Stimulated activated naive CD8-positive, alpha-beta T cell treated with anti-CD3 and anti-CD28 coated beads, Interleukin-15, Interleukin-2, amounts not matched to agents 100 ng/mL and 50 ng/mL, for 24 hours (primary cell): Measurements from ENCODE around the gene CSTPP1.

Source experiments
- H3K27ac Mint-ChIP-seq: one replicate; pipeline ENCODE4 v1.8.0; 2021; ENCODE audit warnings: mild to moderate bottlenecking, mixed read lengths
- H3K27me3 Mint-ChIP-seq: one replicate; pipeline ENCODE4 v1.8.0; 2021; ENCODE audit warnings: mixed read lengths
- H3K36me3 Mint-ChIP-seq: one replicate; pipeline ENCODE4 v1.8.0; 2021; ENCODE audit warnings: low read depth, mixed read lengths
- H3K4me1 Mint-ChIP-seq: one replicate; pipeline ENCODE4 v1.8.0; 2021; ENCODE audit warnings: low read depth, mixed read lengths
- H3K4me3 Mint-ChIP-seq: one replicate; pipeline ENCODE4 v1.8.0; 2021; ENCODE audit warnings: mild to moderate bottlenecking, mixed read lengths
- H3K9me3 Mint-ChIP-seq: one replicate; pipeline ENCODE4 v1.8.0; 2021; ENCODE audit warnings: mixed read lengths

Gene CSTPP1

DNA sequence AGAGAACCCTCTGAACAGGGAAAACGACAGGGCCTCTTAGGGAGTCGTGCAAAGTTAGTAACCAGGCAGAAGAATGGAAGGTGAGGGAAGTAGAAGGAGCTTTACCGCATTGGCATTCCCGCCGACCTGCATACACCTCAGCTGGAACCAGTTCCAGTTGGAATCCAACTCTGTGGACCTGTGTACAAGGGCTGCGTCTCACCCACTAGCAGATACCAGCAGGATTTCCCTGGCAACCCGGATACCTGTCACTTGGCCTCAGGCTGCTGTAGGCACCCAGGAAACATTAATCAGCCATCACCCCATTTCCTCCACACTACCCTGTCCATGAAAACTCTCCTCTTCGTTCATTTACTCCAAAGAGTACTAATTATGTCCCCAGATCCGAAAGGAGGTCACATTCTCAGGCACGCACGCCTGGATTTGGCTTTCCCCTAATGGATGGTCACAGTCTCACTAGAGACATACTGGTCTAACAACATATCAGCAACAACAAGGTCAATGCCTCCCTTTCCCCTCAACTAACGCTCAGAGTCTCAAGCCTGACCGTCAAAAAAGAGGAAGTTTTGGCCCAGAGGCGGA is 239.3 kb downstream of the CSTPP1 start:
- peak overlapping the region; percentile 97 for H3K27ac Mint-ChIP-seq
- no peaks in the 10 kb centered on the region for H3K27me3 Mint-ChIP-seq
- no peaks in the 10 kb centered on the region for H3K9me3 Mint-ChIP-seq
- H3K4me1 Mint-ChIP-seq: peaks cover 46% of the 10 kb centered on the region
- peak overlapping the region; percentile 92 for H3K4me3 Mint-ChIP-seq
- peaks cover 38% of the 10 kb centered on the region for H3K36me3 Mint-ChIP-seq

DNA sequence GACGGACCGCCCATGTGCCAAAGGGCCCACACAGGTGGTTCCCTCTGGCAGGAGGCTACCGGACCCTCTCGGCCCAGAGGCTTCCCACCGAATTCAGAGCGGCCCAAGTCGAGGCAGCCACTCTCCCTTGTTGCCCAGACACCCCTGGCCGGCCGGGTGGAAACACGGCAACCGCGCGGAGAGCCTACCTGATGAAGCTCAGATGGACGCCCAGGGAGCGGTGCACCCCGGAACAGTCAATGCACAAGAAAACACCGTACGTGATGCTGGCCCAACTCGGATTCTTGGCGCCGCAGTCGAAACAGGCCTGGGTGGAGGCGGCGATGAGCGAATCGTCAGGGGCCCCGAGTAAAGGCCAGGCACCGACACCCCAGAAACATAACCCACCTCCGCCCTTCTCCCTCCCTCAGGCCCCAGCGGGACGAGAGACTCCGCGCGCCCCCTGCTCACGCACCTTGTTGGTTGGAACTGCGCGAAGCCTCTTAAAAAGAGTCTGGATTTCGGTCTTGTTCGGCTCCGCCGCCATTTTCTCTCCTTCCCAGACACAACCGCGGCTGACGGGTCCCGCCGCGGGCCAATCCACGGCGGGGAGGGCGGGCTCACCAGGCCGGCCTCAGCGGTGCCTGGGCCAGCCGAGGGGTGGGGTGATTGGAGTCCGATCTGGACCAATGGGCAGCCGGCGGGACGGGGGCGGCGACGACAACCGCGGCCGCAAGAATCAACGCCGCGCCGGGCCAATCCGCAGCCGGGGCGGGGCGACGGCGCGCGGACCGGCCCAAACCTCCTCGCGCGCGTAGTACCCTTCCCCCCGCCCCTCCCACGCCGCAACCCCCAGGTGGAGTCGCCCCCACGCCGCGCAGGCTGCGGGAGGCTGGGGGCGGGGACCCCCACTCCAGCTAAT is 240.0 kb downstream of the CSTPP1 start, which contains the start of gene ARFGAP2:
TSS of gene ARFGAP2 (minus strand) at position 552 of the 901 bp plus-strand sequence. CDS start at position 526, 26 bp downstream.
- Mint-ChIP-seq H3K27ac (peak within 1 kb of the TSS; percentile 99), H3K4me3 (peak within 1 kb of the TSS; percentile 94), H3K36me3 (peaks cover 31% of the 10 kb centered on the region), H3K27me3 (no peaks in the 10 kb centered on the region), H3K9me3 (no peaks in the 10 kb centered on the region), H3K4me1 (peaks cover 45% of the 10 kb centered on the region)

DNA sequence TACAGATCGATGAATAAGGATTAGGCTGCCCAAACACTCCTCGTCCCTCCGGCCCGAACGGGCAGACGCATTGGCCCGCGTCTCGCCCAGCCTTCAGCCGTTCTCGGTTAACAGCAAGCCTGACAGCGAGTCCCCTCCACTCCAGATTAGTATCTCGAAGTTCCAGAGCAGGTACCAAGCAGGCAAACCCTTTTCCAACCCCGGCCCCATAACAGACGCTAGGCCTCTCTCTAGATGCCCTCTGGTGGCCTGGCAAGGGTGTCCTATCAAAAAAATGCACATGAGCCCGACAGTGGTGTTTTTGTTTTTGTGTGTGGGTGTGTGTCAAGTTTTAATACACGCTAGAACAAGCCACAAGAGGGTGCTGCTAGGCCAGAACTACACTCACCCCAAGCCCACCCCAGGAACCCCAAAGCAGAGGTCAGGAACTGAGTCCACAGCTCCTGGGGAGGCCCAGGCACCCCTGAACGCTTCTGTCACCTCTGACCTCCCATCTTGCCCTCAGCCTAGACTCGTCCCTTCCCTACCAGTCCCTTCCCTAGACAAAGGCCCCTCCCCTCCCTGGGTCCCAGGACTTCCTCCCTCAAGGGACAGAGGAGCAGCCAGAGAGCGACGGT is 240.8 kb downstream of the CSTPP1 start:
- H3K4me3 Mint-ChIP-seq: peak overlapping the region; percentile 94
- peaks cover 26% of the 10 kb centered on the region for H3K36me3 Mint-ChIP-seq
- H3K27ac Mint-ChIP-seq: peak overlapping the region; percentile 99
- no peaks in the 10 kb centered on the region for H3K27me3 Mint-ChIP-seq
- H3K4me1 Mint-ChIP-seq: peaks cover 42% of the 10 kb centered on the region
- no peaks in the 10 kb centered on the region for H3K9me3 Mint-ChIP-seq

DNA sequence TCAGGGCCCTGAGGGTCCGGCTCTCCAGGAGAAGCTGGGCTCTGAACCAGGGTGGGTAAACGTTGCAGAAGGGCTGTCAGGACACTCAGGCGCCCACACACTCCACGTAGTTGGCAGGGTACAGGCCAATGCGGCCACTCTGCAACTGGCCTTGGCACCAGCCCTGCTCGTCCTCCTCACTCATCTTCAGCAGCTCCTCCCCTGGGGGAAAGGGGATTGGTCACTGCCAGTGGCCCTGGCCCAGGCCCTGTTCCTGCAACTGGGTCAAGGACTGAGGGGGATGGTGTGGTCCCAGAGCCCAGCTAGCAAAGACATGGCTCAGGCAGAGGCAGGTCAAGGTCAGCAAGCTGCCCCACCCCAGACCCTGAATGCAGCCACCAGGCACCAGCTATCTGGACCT is 241.3 kb downstream of the CSTPP1 start:
- peaks cover 39% of the 10 kb centered on the region for H3K4me1 Mint-ChIP-seq
- H3K27ac Mint-ChIP-seq: peak overlapping the region; percentile 99
- no peaks in the 10 kb centered on the region for H3K27me3 Mint-ChIP-seq
- peak overlapping the region; percentile 94 for H3K4me3 Mint-ChIP-seq
- no peaks in the 10 kb centered on the region for H3K9me3 Mint-ChIP-seq
- peaks cover 23% of the 10 kb centered on the region for H3K36me3 Mint-ChIP-seq

DNA sequence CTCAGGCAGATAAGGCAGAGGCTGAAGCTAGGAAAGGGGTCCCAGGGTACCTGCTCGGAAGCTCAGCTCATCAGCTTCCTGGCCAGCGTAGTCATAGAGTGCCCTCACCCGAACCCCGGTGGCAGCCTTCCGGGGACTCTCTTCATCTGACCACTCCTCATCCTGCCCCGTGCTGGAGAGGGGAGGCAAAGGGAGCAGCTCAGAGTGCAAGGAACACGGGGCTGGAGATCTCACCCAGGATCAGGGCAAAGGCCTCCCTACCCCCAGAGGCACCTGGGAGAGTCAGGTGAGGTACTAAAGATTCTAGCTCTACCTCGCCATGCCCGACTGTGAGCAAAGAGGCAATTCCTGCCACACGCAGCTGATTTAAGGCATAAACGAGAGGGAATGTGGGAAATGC is 241.8 kb downstream of the CSTPP1 start:
- H3K4me1 Mint-ChIP-seq: peaks cover 34% of the 10 kb centered on the region
- peaks cover 19% of the 10 kb centered on the region for H3K36me3 Mint-ChIP-seq
- H3K9me3 Mint-ChIP-seq: no peaks in the 10 kb centered on the region
- H3K27me3 Mint-ChIP-seq: peaks cover under 1% of the 10 kb centered on the region
- H3K27ac Mint-ChIP-seq: no peak overlapping the region
- H3K4me3 Mint-ChIP-seq: no peak overlapping the region

DNA sequence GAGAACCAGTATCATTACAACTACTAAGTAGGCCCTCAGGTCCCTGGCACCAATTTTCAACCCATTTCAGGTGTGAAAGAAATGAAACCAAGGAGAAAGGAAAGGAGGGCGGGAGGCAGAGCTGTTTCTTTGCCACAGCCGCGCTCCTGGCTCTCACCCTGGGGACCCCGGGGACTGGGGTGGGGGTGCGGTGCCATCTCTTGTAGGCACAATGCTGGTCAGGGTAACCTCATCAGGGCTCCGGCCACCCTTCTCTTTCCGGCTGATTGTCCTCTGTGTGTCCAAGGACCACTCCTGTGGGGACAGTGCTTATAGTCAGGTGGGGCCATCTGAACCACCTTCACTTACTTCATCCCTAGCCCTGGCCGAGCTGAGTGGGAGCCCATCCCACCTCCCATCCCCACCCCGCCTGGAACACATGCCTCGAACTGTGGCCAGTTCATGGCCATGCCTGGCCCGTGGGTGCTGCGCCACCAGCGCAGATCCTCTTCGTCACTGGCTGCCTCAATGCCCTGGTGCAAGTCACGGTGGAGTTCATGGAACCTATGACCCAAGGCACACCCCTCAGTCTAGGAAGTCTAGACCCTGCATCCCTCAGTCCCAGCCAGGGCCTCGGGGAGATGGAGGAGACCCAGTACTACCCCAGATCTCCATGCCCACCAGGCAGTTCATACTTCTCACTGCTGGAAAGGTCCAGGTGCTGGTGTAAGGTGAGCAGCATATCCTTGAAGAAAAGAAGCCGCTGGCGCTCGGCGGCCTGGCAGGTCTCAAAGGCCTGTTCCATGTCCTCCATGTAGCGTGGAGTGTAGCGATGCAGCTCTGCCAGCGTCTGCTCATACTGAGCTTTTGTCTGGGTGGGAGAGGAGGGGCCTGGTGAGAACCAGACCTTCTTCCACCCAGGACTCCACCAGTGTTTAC is 242.4 kb downstream of the CSTPP1 start:
- Mint-ChIP-seq H3K9me3 (no peaks in the 10 kb centered on the region), H3K27ac (no peak overlapping the region), H3K4me3 (no peak overlapping the region)

DNA sequence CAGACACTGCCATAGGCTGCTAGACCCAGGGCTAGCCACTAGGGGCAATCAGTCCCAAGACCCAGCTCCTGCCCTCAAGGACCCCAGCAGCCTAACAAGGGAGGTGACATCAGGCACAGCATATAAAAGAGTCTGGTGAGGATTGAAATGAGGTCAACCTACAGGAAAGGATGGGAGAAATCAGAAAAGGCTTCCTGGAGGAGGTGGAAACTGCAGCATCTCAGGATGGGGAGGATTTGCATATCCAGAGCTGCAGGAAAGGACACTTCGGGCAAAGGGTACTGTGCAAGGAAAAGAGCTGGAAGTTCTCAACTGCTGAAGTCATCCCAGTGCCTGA is 243.1 kb downstream of the CSTPP1 start:
- Mint-ChIP-seq H3K36me3 (peaks cover 13% of the 10 kb centered on the region), H3K9me3 (no peaks in the 10 kb centered on the region), H3K27ac (no peak overlapping the region), H3K4me3 (no peak overlapping the region), H3K4me1 (peaks cover 25% of the 10 kb centered on the region), H3K27me3 (peaks cover 4% of the 10 kb centered on the region)

More for the DNA sequence above, 242.4 kb downstream of the CSTPP1 start:
- peaks cover 28% of the 10 kb centered on the region for H3K4me1 Mint-ChIP-seq
- H3K36me3 Mint-ChIP-seq: peaks cover 14% of the 10 kb centered on the region
- peaks cover 4% of the 10 kb centered on the region for H3K27me3 Mint-ChIP-seq

DNA sequence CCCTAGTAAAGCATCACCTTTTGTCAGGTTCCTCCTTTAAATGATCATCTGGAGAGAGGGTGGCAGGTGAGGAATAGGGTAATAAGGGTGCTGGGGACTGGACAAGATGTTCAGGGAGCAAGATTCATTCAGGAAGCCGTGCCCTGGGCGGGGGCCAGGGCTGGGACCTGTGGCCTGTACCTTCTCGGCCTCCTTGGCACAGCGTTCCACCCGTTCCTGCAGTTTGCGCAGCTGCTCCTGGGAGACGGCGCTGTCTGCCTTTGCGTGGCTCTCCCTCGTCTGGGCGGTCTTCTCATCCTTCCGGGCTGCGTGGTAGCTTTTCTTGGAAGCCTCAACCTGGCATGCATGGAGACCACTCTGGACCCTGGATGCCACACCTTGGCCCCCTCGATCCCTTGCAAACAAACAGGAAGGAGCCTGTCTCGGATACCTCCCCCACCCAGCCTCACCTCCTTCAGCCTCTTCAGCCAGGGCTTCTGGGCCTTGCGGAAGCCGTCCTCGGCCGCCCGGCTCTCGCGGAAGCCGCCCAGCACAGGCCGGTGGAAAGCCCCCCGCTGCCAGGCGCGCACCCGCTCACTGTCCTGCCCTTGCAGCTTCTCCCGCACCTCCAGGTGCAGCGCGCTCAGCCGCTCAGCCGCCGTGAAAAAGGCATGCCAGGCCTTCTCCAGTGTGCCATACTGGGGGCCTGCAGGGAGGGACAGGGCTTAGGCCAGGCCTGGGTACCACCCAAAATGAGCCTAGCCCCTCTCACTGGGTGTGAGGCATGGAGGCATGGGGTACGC is 243.6 kb downstream of the CSTPP1 start:
- H3K4me1 Mint-ChIP-seq: peaks cover 20% of the 10 kb centered on the region
- H3K27me3 Mint-ChIP-seq: peaks cover 4% of the 10 kb centered on the region
- H3K9me3 Mint-ChIP-seq: no peaks in the 10 kb centered on the region
- H3K27ac Mint-ChIP-seq: no peak overlapping the region
- H3K4me3 Mint-ChIP-seq: no peak overlapping the region
- H3K36me3 Mint-ChIP-seq: peaks cover 7% of the 10 kb centered on the region

DNA sequence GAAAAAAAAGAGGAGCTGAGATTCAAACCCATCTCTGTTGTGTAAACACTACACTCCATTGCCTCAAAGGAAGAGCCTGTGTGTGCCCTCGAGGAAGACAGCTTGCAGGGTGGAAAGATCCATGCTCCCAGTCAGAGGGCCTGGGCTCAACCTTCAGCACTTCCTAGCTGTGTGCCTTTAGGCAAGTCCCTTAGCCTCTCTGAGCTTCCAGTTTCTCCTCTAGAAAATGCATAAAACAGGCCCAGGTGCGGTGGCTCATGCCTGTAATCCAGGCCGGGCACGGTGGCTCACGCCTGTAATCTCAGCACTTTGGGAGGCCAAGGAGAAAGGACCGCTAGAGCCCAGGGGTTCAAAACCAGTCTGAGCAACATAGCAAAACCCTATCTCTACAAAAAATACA is 244.7 kb downstream of the CSTPP1 start:
- peaks cover under 1% of the 10 kb centered on the region for H3K36me3 Mint-ChIP-seq
- H3K27me3 Mint-ChIP-seq: peaks cover 4% of the 10 kb centered on the region
- H3K9me3 Mint-ChIP-seq: no peaks in the 10 kb centered on the region
- no peak overlapping the region for H3K4me3 Mint-ChIP-seq
- H3K4me1 Mint-ChIP-seq: peaks cover 10% of the 10 kb centered on the region
- H3K27ac Mint-ChIP-seq: no peak overlapping the region

DNA sequence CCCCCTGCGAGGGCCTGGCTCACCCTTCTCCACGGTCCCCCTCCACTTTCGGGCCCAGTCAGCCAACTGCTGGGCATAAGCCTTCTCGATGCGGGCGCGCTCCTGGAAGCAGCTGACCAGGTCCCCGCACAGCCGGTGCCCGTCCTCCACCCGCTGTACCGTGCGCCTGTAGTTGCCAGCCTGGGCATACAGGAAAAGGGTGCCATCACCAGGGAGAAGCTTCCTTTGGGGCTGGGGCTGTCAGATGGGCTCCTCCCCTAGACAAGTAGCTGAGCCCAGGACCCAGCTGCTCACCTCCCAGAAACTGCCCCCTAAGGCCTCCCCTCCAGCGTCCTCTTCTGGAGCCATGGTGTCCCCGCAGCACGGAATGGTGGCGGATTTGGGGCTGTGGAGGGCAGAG is 245.8 kb downstream of the CSTPP1 start:
- Mint-ChIP-seq H3K4me1 (peaks cover 14% of the 10 kb centered on the region), H3K27ac (no peak overlapping the region), H3K4me3 (no peak overlapping the region), H3K9me3 (no peaks in the 10 kb centered on the region), H3K27me3 (peaks cover 5% of the 10 kb centered on the region), H3K36me3 (no peaks in the 10 kb centered on the region)

DNA sequence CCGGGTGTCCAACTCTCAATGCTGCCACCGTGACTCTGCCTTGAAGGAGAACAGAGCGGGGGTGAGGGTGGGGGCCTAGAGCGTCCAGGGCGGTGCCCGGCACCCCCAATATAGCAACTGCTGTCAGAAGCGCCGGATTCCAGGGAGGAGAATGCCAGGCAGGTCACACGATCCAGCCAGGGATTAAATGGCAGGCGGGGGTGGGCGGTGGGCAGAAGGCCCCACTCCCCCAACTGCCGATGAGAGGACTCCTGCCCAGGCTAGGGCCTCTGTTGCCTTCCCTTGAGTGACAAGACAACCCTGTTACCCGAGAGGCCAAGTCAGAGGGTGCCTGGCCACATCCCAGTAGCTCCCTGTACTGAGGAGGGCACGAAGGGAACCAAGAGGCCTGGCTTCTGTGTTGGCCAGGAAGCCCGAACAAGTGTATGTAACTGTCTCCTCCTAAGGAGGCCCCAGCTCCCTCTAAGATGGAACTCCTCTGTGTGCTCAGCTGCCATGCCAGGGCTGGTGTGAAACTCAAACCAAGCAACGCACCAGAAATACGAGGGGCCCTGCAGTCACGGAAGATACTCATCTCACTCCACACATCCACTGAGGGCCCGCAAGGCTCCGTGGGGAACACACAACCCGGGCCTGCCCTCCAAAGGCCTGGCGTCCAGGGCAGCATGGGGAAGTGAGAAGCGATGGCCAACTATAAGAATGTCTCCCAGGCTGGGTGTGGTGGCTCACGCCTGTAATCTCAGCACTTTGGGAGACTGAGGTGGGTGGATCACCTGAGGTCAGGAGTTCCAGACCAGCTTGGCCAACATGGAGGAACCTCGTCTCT is 246.7 kb downstream of the CSTPP1 start:
- H3K4me1 Mint-ChIP-seq: peaks cover 11% of the 10 kb centered on the region
- H3K9me3 Mint-ChIP-seq: no peaks in the 10 kb centered on the region
- no peak overlapping the region for H3K4me3 Mint-ChIP-seq
- H3K27ac Mint-ChIP-seq: no peak overlapping the region
- H3K36me3 Mint-ChIP-seq: no peaks in the 10 kb centered on the region
- peaks cover 11% of the 10 kb centered on the region for H3K27me3 Mint-ChIP-seq

DNA sequence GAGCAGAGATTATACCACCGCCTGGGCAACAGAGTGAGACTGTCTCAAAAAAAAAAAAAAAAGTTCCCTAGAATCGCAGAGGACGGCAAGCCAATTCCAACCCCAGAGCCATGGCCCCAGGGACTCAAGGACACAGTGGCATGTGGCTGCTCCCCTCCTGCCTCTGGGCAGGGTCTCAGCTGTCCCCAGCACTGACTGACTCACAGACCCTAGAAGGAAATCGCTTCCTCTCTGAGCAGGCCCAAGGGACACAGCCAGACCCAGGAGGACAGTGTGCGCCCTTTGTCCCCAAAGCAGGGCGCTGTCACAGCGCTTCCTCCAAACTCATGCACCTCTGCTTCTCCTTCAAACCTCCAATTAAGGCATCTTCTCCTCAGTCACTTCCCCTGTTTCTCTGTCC is 247.4 kb downstream of the CSTPP1 start:
- peaks cover 11% of the 10 kb centered on the region for H3K4me1 Mint-ChIP-seq

DNA sequence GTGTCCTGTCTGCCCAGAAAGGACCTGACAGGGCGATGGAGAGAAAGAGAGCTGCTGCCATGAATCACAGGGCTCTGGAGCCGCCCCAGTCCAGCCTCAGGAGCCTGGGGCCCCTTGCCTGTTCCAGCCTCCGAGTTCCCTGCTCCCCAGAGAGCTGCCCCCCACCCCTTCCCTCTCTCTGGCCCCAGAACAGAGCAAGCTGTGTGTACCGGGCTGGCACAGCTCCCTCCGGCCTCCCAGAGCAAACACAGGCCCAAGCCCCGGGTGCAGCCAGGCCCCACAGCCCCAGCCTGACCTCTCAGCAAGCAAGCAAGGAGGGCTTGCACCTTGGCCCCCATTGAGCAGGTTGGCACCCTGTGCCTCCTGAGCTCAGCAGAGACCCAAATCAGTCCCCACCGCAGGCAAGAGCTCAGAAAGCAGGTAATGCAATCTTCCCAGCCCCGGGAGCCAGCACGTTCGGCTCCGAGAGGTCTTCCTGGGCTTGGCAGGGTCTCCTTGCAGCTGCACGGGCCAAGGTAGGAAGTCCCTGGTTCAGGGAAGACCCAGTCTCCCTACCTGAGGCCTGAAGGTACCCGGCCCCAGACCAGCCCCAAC is 248.2 kb downstream of the CSTPP1 start:
- Mint-ChIP-seq H3K36me3 (no peaks in the 10 kb centered on the region), H3K4me3 (no peak overlapping the region), H3K4me1 (peaks cover 11% of the 10 kb centered on the region), H3K9me3 (no peaks in the 10 kb centered on the region), H3K27ac (no peak overlapping the region), H3K27me3 (peaks cover 18% of the 10 kb centered on the region)

More for the DNA sequence above, 247.4 kb downstream of the CSTPP1 start:
- Mint-ChIP-seq H3K9me3 (no peaks in the 10 kb centered on the region), H3K27ac (no peak overlapping the region), H3K4me3 (no peak overlapping the region), H3K27me3 (peaks cover 11% of the 10 kb centered on the region), H3K36me3 (no peaks in the 10 kb centered on the region)
